Mesothelial cell of epicardium (in vitro differentiated cells): ENCODE measurements around the gene JAM3. TPM values are rescaled to one million over a fixed set of nuclear protein-coding genes. Genes with fewer than 3 reads are reported as not detected.

Experiments
- DNase-seq, 2 experiments: peaks; one replicate each; pipeline ENCODE4 v3.0.0; 2021; ENCODE audit warnings: low spot score in 2 of 2; ENCODE audit not compliant: unreplicated experiment in 2 of 2
- H3K27ac Mint-ChIP-seq: 2 replicates; pipeline ENCODE4 v1.8.0; 2021; ENCODE audit warnings: mixed read lengths
- H3K27me3 Mint-ChIP-seq: 2 replicates; pipeline ENCODE4 v1.8.0; 2021; ENCODE audit warnings: low read depth, mixed read lengths
- H3K36me3 Mint-ChIP-seq: 2 replicates; pipeline ENCODE4 v1.8.0; 2021; ENCODE audit warnings: mixed read lengths
- H3K4me1 Mint-ChIP-seq: 2 replicates; pipeline ENCODE4 v1.8.0; 2021; ENCODE audit warnings: mixed read lengths
- H3K4me3 Mint-ChIP-seq: 2 replicates; pipeline ENCODE4 v1.8.0; 2021; ENCODE audit warnings: mild to moderate bottlenecking, moderate library complexity, mixed read lengths
- H3K9me3 Mint-ChIP-seq: 2 replicates; pipeline ENCODE4 v1.8.0; 2021; ENCODE audit warnings: mixed read lengths
- total RNA-seq: library from RNA; stranded (reverse); gene quantifications from 3 replicates; pipeline ENCODE4 v1.2.1, GENCODE V29; 2021
- TF ChIP-seq, protein P1 (sequence below): fragments of 200-600 bp; sonication (generic); IDR thresholded peaks from one replicate; pipeline ENCODE4 v1.5.0; 2021; ENCODE audit warnings: antibody characterized with exemption; ENCODE audit not compliant: unreplicated experiment

The JAM3 gene
- total RNA-seq, 1 donor from 2014 or later, result 36.2 TPM

DNA sequence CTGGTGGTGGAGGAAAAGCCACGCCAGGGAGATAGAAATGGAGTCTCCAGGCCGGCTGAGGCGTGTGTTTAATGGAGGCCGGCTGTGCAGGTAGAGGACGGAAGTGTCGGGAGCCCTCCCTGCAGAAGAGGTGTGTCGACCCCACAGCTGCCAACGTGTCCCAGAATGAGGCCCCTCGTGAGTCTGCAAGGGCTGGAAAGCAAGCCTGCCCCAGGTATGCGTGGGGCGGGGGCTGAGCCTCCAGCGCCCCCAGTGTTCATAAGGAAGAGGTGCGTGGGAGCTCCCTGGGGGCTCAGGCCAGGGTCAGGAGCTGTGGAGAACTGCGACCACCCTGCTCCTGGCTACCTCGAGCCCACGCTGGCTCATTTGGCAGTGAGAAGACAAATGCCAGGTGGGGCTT, 38.0 kb upstream of the JAM3 start:
- Mint-ChIP-seq H3K36me3 (no peaks in the 10 kb centered on the region), H3K27me3 (peaks cover 58% of the 10 kb centered on the region), H3K9me3 (no peaks in the 10 kb centered on the region), H3K4me1 (peaks cover 46% of the 10 kb centered on the region), H3K4me3 (no peak overlapping the region), H3K27ac (no peak overlapping the region)
- DNase-seq, result no peak
- TF ChIP-seq, protein P1, sequence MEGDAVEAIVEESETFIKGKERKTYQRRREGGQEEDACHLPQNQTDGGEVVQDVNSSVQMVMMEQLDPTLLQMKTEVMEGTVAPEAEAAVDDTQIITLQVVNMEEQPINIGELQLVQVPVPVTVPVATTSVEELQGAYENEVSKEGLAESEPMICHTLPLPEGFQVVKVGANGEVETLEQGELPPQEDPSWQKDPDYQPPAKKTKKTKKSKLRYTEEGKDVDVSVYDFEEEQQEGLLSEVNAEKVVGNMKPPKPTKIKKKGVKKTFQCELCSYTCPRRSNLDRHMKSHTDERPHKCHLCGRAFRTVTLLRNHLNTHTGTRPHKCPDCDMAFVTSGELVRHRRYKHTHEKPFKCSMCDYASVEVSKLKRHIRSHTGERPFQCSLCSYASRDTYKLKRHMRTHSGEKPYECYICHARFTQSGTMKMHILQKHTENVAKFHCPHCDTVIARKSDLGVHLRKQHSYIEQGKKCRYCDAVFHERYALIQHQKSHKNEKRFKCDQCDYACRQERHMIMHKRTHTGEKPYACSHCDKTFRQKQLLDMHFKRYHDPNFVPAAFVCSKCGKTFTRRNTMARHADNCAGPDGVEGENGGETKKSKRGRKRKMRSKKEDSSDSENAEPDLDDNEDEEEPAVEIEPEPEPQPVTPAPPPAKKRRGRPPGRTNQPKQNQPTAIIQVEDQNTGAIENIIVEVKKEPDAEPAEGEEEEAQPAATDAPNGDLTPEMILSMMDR, result peak; percentile 22

DNA sequence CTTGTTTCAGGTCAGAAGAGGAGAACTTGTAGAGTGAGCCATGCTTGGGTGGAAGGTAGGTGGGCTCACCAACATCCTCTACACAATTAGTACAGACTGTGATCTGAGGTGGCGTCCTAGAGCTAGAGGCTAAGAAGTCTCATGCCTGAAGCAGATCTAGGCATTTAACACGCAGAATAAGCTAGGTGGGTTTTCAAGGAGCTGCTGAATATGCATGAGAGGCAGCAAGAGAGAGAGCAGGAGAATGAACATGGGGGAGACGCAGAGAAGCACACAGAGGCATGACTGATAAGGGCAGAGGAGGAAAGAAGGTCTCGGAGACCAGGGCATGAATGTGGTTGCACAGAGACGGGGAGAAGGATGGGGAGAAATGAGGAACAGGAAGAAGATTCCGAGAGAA, 36.8 kb upstream of the JAM3 start:
- no peak for DNase-seq
- H3K27me3 Mint-ChIP-seq, result peaks cover 52% of the 10 kb centered on the region

DNA sequence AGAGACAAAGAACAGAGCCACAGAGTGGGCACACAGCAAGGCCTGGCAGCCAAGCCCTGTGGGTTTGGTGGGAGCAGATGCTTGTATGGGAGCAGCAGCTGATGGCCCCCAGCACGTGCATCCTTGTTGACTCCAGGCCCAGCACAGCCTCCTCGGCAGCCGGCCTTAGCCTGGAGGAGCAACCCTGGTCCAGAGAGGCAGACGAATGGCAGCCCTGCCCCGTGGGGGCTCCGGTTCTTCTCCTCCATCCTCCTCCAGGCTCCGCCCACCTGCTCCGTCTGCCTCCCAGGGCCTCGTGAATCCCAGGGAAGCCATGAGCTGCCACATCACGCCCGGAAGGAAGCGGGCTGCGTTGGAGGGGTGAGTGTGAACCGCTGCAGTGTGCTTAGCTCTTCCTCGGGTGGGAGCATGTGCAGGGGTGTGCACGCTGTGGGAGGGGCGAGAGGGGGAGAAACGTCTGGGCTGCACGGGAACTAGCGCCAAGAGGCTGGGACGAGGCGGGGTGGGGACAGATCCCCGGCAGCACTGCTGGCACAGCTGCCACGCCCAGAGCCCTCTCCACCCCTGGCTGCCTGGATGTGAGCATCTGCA, 36.3 kb upstream of the JAM3 start:
- Mint-ChIP-seq H3K36me3 (no peaks in the 10 kb centered on the region), H3K4me1 (peaks cover 41% of the 10 kb centered on the region), H3K9me3 (no peaks in the 10 kb centered on the region), H3K4me3 (no peak overlapping the region), H3K27ac (no peak overlapping the region), H3K27me3 (peaks cover 47% of the 10 kb centered on the region)
- TF ChIP-seq, protein P1, result no peak
- DNase-seq, result no peak

More for the DNA sequence above, 36.8 kb upstream of the JAM3 start:
- H3K4me1 Mint-ChIP-seq, result peaks cover 41% of the 10 kb centered on the region
- no peak overlapping the region for H3K27ac Mint-ChIP-seq
- TF ChIP-seq, protein P1, result no peak
- H3K4me3 Mint-ChIP-seq, result no peak overlapping the region
- no peaks in the 10 kb centered on the region for H3K9me3 Mint-ChIP-seq
- no peaks in the 10 kb centered on the region for H3K36me3 Mint-ChIP-seq

DNA sequence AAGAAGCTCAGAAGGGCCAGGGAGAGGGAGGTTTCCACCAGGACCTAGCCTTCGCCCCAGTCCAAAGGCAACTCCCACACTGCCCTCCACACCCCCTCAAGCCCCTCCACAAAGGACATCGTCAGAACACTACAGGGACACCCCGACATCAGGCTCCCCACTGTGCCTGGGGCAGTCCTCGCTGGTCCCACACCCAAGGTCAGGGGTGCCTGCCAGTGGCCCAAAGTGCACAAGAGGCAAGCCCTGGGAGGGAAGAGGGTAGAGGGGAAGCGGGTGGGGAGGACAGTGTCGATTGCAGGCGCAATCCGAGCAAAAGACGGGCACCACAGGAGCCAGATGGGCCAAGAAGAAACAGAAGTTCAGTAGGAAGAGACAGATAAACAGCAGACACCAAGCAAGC, 35.6 kb upstream of the JAM3 start:
- Mint-ChIP-seq H3K9me3 (no peaks in the 10 kb centered on the region), H3K4me1 (peaks cover 47% of the 10 kb centered on the region), H3K27ac (peak overlapping the region; percentile 88), H3K4me3 (peak overlapping the region; percentile 56), H3K36me3 (no peaks in the 10 kb centered on the region), H3K27me3 (peaks cover 40% of the 10 kb centered on the region)
- TF ChIP-seq, protein P1, result no peak
- DNase-seq, result no peak

DNA sequence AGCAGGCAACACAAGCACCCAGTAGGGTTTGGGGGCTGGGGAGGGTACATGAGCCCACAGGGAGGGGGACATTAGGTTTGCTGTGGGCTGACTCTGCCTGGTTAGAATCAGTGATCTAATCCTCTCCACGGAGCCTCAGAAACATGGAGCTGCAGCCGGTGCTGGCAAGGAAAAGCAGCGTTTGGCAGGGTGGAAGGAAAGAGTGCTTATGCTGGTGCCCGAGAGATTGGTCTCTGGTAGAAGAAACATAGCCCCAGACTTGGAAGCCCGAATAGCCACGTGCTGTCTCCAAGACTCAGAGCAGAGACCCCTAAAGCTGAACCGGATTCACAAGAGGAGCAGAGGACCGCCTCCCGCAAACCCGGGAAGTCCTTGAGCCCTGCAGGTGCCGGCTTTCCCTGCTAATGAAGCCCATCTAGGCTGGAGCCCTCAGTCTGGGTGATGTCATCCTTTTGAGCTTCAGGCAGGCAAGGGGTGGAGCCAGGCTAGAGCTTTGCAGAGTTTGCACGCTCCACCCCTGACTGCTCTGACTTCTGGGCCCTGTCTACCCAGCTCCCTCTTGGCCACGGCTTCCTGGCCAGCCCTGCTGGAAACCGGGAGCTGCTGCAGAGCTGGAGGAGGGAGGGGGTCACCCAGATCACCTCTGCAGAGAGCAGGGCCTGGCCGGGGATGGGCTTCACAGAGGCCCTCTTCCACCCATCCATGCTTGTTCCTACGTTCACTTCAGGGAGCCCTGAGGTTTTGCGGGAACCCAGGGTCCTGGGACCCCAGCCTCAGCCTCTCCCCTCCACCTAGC, 35.0 kb upstream of the JAM3 start:
- Mint-ChIP-seq H3K27me3 (peaks cover 34% of the 10 kb centered on the region), H3K9me3 (no peaks in the 10 kb centered on the region), H3K27ac (peak overlapping the region; percentile 88), H3K4me3 (peak overlapping the region; percentile 56), H3K36me3 (no peaks in the 10 kb centered on the region), H3K4me1 (peaks cover 51% of the 10 kb centered on the region)
- DNase-seq, result peak; percentile 53 to 75
- TF ChIP-seq, protein P1, result no peak
